Motor neuron (in vitro differentiated cells): ENCODE measurements around the gene WAPL. TPM values are rescaled to one million over a fixed set of nuclear protein-coding genes. Genes with fewer than 3 reads are reported as not detected.

Experiments used
- ATAC-seq, 8 experiments: fragments of 200-7000 bp; cut with Tn5 transposase; replicated peaks in 6 of 8; 2 replicates each; pipeline ENCODE4 v1.8.0; 2021; ENCODE audit warnings: mild to moderate bottlenecking in 8 of 8, moderate library complexity in 8 of 8
- H3K27ac ChIP-seq, 2 donors: fragments of 250-450 bp; sonication (Bioruptor Pico); 2 replicates each; pipeline ENCODE4 v1.9.0; 2021; ENCODE audit warnings: antibody characterized with exemption in 2 of 2, mild to moderate bottlenecking in 2 of 2, moderate library complexity in 1 of 2
- H3K4me1 ChIP-seq, 2 donors: fragments of 250-450 bp; sonication (Bioruptor Pico); replicated peaks in 1 of 2; 2 replicates each; pipeline ENCODE4 v1.6.1; 2021; ENCODE audit warnings: antibody characterized with exemption in 2 of 2, mild to moderate bottlenecking in 2 of 2, moderate library complexity in 1 of 2
- H3K4me3 ChIP-seq, 5 donors: fragments of 250-450 bp; sonication (Bioruptor Pico); 2 replicates each; pipeline ENCODE4 v1.9.0; 2021; ENCODE audit warnings: antibody characterized with exemption in 5 of 5, mild to moderate bottlenecking in 5 of 5, moderate library complexity in 4 of 5
- WGBS, 10 experiments: fragments of 450-650 bp; shearing (Covaris generic); methylation state at CpG; one replicate each; pipeline ENCODE4 v1.0.0; 2022; 5-methylcytosine and 5-hydroxymethylcytosine counted together
- in situ Hi-C, 9 experiments: fragments of 400-800 bp; cut with MboI; loops; one replicate each; pipeline ENCODE4 v1.15.0; 2021; ENCODE audit warnings: low sequenced_read_pairs in 9 of 9, low pct_unique_long_range_greater_than_20kb in 2 of 9; ENCODE audit not compliant: unreplicated experiment in 9 of 9
- total RNA-seq, 8 experiments: library from RNA; unstranded; fragments of 300-600 nt; gene quantifications; 2 replicates each; pipeline versions ENCODE4 v1.2.3 to v1.2.4, GENCODE V29; 2022

Gene WAPL
- total RNA-seq, 8 experiments from 2014 or later = 25.1 to 42.2 (median 31.8) TPM

DNA sequence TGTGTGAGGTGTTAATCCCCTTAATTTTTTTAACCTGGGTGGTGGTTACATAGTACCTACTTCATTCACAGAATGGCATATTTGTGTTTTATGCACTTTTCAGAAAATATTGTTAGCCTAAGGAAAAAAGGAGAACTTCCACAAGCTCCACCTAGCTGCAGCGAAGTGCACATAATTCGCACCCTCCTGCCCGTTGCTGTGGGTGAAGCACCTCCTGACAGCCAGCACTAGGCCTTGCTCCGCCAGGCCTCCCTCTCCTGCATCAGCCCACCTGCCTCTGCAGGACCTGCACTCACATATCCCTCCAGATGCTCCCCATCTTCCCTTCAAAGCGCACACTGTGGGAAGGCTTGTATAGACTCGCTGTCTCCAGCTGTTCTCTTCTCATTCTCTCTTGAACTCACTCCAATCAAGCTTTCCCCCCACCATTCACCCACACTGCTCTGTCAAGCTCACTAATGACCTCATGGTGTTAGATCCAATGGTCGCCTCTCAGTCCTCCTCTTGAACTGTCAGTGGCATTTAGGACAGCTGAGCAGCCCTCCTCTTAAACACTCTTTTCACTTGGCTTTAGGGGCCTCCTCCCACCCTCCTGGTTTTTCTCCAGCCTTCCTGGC lies 134.3 kb downstream of the WAPL start:
- Histone ChIP-seq H3K27ac (no peak overlapping the region), H3K4me1 (peaks cover 0 to 8% of the 10 kb centered on the region in 2 donors), H3K4me3 (no peak overlapping the region)
- no peak for ATAC-seq
- 9 to 71% (median 67%) methylated on average over 1 to 7 of the region's 7 CpGs; no CpG with 5 or more reads in 2 of the 10 experiments for WGBS, 10 experiments
- in situ Hi-C loops = loop anchor here in 2 of 9 experiments (25.0 kb wide), 1 partner anchor 1775 kb away; no protein-coding TSS in a partner anchor

GRCh38 chr10:86385806-86386205 lies 135.8 kb downstream of the WAPL start:
- H3K4me3 ChIP-seq = no peak overlapping the region
- WGBS, 10 experiments = 50 to 100% (median 90%) methylated on average over 1 to 3 of the region's 3 CpGs; no CpG with 5 or more reads in 1 of the 10 experiments
- H3K4me1 ChIP-seq = peaks cover 0 to 8% of the 10 kb centered on the region in 2 donors
- H3K27ac ChIP-seq = no peak overlapping the region
- no peak for ATAC-seq
- in situ Hi-C loops = loop anchor here in 2 of 9 experiments (25.0 kb wide), 1 partner anchor 1774 kb away; no protein-coding TSS in a partner anchor

Other genes starting within 250 kb of the WAPL start
- 10 to 100 TPM in 1 of 8 experiments, 1 to 10 TPM in 4, under 1 TPM in 3; 0.15 to 10.0 (median 6.0) TPM for gene GRID1, start 155.0 kb downstream of the WAPL start, total RNA-seq
- under 1 TPM in 7 of 8 experiments, not detected in 1; 0.11 to 0.57 (median 0.14) TPM for gene OPN4, start 132.8 kb upstream of the WAPL start, total RNA-seq
- gene LDB3, start 146.7 kb upstream of the WAPL start, total RNA-seq = 1 to 10 TPM in 1 of 8 experiments, under 1 TPM in 7; 0.16 to 2.5 (median 0.37) TPM
- 10 to 100 TPM; 15.8 to 44.1 (median 27.9) TPM for gene BMPR1A, start 234.8 kb upstream of the WAPL start, total RNA-seq